ENCODE data around the gene TRMT1. TPM values are rescaled to one million over a fixed set of nuclear protein-coding genes. Genes with fewer than 3 reads are reported as not detected.
A peak's percentile ranks its signal among the peaks of the same experiment; 100 is the strongest.
"Not testable (repeated sequence)": the region's sequence is repeated elsewhere in the genome, so short reads cannot be mapped to it uniquely, and the experiment has no call there.

Gene TRMT1
- total and polyA plus RNA-seq, 8 donors = 24.2 to 46.2 (median 33.9) TPM

GRCh38 chr19:13150187-13150930 is 33.8 kb upstream of the TRMT1 start, which contains the start of the genes IER2 and STX10:
Gene IER2 (plus strand): TSS chr19:13150411. CDS start chr19:13153187, 2,776 bp downstream.
Gene STX10 (minus strand): TSS chr19:13150375. CDS start chr19:13150173, 202 bp downstream.
- peak; percentile 66 for ATAC-seq

DNA sequence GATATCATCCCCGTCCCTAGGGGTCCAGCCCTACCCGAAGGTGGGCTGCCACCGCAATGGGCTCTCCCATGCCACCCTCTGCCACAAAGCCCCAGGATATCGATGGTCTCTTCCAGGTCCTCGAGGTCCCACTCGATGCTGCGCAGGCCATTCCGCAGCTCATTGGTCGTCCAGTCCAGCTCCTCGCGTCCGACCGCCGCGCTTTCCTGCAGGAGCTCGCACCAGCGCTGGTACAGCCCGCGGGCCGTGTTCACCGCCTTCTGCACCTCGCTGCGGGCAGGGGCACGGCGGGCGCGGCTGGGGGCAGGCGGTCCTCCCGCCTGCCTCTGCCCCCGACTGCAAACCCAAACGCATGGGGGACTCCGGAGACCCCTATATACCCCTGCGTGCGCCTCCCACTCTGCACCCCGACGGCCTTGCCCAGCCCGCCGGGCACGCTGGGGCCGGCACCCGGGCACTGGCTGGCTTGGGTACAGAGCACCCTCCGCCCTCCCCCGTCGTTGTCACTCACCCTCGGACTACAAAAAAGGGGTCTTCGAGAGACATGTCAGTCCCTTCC is 33.2 kb upstream of the TRMT1 start:
- H3K27ac ChIP-seq = peak overlapping the region; percentile 96 to 97

More at GRCh38 chr19:13150187-13150930, 33.8 kb upstream of the TRMT1 start, which contains the start of the genes IER2 and STX10:
- H3K27me3 ChIP-seq = no peaks in the 10 kb centered on the region
- H3K36me3 ChIP-seq = peaks cover 0 to 2% of the 10 kb centered on the region in 2 donors
- peak; percentile 26 to 50 for TF ChIP-seq CTCF (IDR thresholded peaks at IDR 0.05)
- DNase-seq = peak; percentile 94 to 98 (median 97)
- intact Hi-C loops (cut with DNase I) = no loop called here
- H3K4me1 ChIP-seq = peaks cover 9 to 37% of the 10 kb centered on the region in 2 donors
- H3K9me3 ChIP-seq = no peaks in the 10 kb centered on the region
- peak within 1 kb of the TSS; percentile 85 to 100 for H3K4me3 ChIP-seq
- peak within 1 kb of the TSS; percentile 96 to 97 for H3K27ac ChIP-seq

GRCh38 chr19:13149173-13149627 is 32.7 kb upstream of the TRMT1 start:
- peak overlapping the region; percentile 85 to 100 for H3K4me3 ChIP-seq
- intact Hi-C loops (cut with DNase I); H3K9me3 ChIP-seq; ATAC-seq; H3K27me3 ChIP-seq: not testable (repeated sequence)
- peak overlapping the region; percentile 96 to 97 for H3K27ac ChIP-seq
- H3K4me1 ChIP-seq = peaks cover 4 to 48% of the 10 kb centered on the region in 2 donors
- H3K36me3 ChIP-seq = peaks cover 0 to 14% of the 10 kb centered on the region in 2 donors
- peak in 1 of 4 donors; percentile 53 for DNase-seq

More for the DNA sequence above, 33.2 kb upstream of the TRMT1 start:
- H3K27me3 ChIP-seq = no peaks in the 10 kb centered on the region
- H3K4me3 ChIP-seq = peak overlapping the region; percentile 85 to 100
- ATAC-seq (peak; percentile 3), DNase-seq (peak; percentile 45 to 92 (median 60))
- H3K4me1 ChIP-seq = peaks cover 4 to 43% of the 10 kb centered on the region in 2 donors
- H3K36me3 ChIP-seq = peaks cover 0 to 9% of the 10 kb centered on the region in 2 donors
- intact Hi-C loops (cut with DNase I) = no loop called here
- TF ChIP-seq CTCF (IDR thresholded peaks at IDR 0.05) = no peak
- no peaks in the 10 kb centered on the region for H3K9me3 ChIP-seq

GRCh38 chr19:13146763-13147563 is 30.4 kb upstream of the TRMT1 start:
- no peak for ATAC-seq
- no peak for TF ChIP-seq CTCF (IDR thresholded peaks at IDR 0.05)
- intact Hi-C loops (cut with DNase I) = no loop called here

GRCh38 chr19:13139633-13140311 is 23.2 kb upstream of the TRMT1 start:
- Histone ChIP-seq H3K9me3 (no peaks in the 10 kb centered on the region), H3K27me3 (no peaks in the 10 kb centered on the region), H3K36me3 (peaks cover 0 to 72% of the 10 kb centered on the region in 2 donors), H3K4me1 (peaks cover 0 to 34% of the 10 kb centered on the region in 2 donors), H3K4me3 (no peak overlapping the region), H3K27ac (no peak overlapping the region)
- DNase-seq (no peak), ATAC-seq (no peak)
- intact Hi-C loops (cut with DNase I) = no loop called here
- no peak for TF ChIP-seq CTCF (IDR thresholded peaks at IDR 0.05)

More at GRCh38 chr19:13146763-13147563, 30.4 kb upstream of the TRMT1 start:
- peaks cover 4 to 65% of the 10 kb centered on the region in 2 donors for H3K4me1 ChIP-seq
- H3K36me3 ChIP-seq = peaks cover 0 to 23% of the 10 kb centered on the region in 2 donors
- no peaks in the 10 kb centered on the region for H3K9me3 ChIP-seq
- peak in 2 of 4 donors; percentile 63 to 88 for DNase-seq
- peak overlapping the region; percentile 39 to 97 for H3K27ac ChIP-seq
- H3K27me3 ChIP-seq = no peaks in the 10 kb centered on the region
- H3K4me3 ChIP-seq = peak overlapping the region in 1 of 2 donors; percentile 100

All from left lung (tissue), 10 donors.